KMS-11 (cell line): ENCODE data around the gene NEUROD4.

ENCODE experiments used
- H2AFZ ChIP-seq: fragments of 200-600 bp; sonication (generic); 2 replicates; pipeline ENCODE4 v1.6.1; 2016; ENCODE audit warnings: antibody characterized with exemption, mixed run types, low read depth
- H3K27ac ChIP-seq: fragments of 200-600 bp; sonication (generic); 2 replicates; pipeline ENCODE4 v1.6.1; 2016; ENCODE audit warnings: mild to moderate bottlenecking, mixed run types
- H3K27me3 ChIP-seq: fragments of 200-600 bp; sonication (generic); 2 replicates; pipeline ENCODE4 v1.6.1; 2017; ENCODE audit warnings: mild to moderate bottlenecking, low read depth, mixed run types, moderate library complexity; ENCODE audit not compliant: insufficient read depth
- H3K36me3 ChIP-seq: fragments of 200-600 bp; sonication (generic); 2 replicates; pipeline ENCODE4 v1.6.1; 2017; ENCODE audit warnings: mild to moderate bottlenecking, mixed run types; ENCODE audit not compliant: insufficient read depth
- H3K4me1 ChIP-seq: fragments of 200-600 bp; sonication (generic); 2 replicates; pipeline ENCODE4 v1.6.1; 2016; ENCODE audit warnings: mild to moderate bottlenecking, low read depth, mixed run types; ENCODE audit not compliant: poor library complexity, severe bottlenecking
- H3K4me2 ChIP-seq: fragments of 200-600 bp; sonication (generic); 2 replicates; pipeline ENCODE4 v1.7.0; 2016; ENCODE audit warnings: mild to moderate bottlenecking, mixed run types
- H3K4me3 ChIP-seq: fragments of 200-600 bp; sonication (generic); IDR thresholded peaks from 2 replicates; pipeline ENCODE4 v1.6.1; 2017; ENCODE audit warnings: low read depth, low read length, mixed read lengths; ENCODE audit not compliant: insufficient read depth
- H3K79me2 ChIP-seq: fragments of 200-600 bp; sonication (generic); 2 replicates; pipeline ENCODE4 v1.6.1; 2016; ENCODE audit warnings: low read depth, mixed run types; ENCODE audit not compliant: insufficient read depth
- H3K9ac ChIP-seq: fragments of 200-600 bp; sonication (generic); 2 replicates; pipeline ENCODE4 v1.6.1; 2016; ENCODE audit warnings: mild to moderate bottlenecking, mixed run types
- H4K20me1 ChIP-seq: fragments of 200-600 bp; sonication (generic); 2 replicates; pipeline ENCODE4 v1.6.1; 2016; ENCODE audit warnings: mild to moderate bottlenecking, mixed run types; ENCODE audit not compliant: insufficient read depth
- TF ChIP-seq, protein P1 (sequence below): fragments of 200-600 bp; sonication (generic); conservative IDR thresholded peaks from 2 replicates; pipeline ENCODE4 v1.6.1; 2017; ENCODE audit warnings: low read depth, mild to moderate bottlenecking, antibody characterized with exemption, low read length, moderate library complexity, mixed read lengths

The NEUROD4 gene

GRCh38 chr12:55043542-55043941 lies 23.8 kb downstream of the NEUROD4 start:
- TF ChIP-seq, protein P1, sequence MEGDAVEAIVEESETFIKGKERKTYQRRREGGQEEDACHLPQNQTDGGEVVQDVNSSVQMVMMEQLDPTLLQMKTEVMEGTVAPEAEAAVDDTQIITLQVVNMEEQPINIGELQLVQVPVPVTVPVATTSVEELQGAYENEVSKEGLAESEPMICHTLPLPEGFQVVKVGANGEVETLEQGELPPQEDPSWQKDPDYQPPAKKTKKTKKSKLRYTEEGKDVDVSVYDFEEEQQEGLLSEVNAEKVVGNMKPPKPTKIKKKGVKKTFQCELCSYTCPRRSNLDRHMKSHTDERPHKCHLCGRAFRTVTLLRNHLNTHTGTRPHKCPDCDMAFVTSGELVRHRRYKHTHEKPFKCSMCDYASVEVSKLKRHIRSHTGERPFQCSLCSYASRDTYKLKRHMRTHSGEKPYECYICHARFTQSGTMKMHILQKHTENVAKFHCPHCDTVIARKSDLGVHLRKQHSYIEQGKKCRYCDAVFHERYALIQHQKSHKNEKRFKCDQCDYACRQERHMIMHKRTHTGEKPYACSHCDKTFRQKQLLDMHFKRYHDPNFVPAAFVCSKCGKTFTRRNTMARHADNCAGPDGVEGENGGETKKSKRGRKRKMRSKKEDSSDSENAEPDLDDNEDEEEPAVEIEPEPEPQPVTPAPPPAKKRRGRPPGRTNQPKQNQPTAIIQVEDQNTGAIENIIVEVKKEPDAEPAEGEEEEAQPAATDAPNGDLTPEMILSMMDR: no peak
- no peaks in the 10 kb centered on the region for H3K79me2 ChIP-seq
- no peak overlapping the region for H3K4me2 ChIP-seq
- no peak overlapping the region for H3K9ac ChIP-seq
- H3K27ac ChIP-seq: no peak overlapping the region
- no peak overlapping the region for H2AFZ ChIP-seq
- no peaks in the 10 kb centered on the region for H3K36me3 ChIP-seq
- no peaks in the 10 kb centered on the region for H4K20me1 ChIP-seq
- no peak overlapping the region for H3K4me3 ChIP-seq
- H3K27me3 ChIP-seq: no peaks in the 10 kb centered on the region
- peaks cover 5% of the 10 kb centered on the region for H3K4me1 ChIP-seq

DNA sequence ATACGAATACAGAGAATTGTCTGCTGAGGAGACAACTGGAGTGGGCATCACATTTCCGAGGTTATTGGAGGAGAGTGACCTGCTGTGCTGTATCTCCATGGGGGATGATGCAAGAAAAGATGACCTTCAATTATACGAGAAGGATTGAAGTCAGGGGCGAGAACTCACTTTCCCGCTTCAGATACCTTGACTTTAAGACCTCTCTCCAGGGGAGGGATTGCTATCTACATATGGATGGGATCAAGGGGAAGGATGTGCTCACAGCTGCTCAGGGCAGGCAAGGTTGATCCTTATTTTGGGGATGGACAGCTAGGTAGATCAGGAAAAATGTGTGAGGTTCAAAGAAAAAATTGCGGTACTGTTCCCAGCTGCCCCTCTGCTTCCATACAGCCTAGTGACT lies 24.4 kb downstream of the NEUROD4 start:
- Histone ChIP-seq H3K4me2 (no peak overlapping the region), H2AFZ (no peak overlapping the region), H3K27me3 (no peaks in the 10 kb centered on the region)

DNA sequence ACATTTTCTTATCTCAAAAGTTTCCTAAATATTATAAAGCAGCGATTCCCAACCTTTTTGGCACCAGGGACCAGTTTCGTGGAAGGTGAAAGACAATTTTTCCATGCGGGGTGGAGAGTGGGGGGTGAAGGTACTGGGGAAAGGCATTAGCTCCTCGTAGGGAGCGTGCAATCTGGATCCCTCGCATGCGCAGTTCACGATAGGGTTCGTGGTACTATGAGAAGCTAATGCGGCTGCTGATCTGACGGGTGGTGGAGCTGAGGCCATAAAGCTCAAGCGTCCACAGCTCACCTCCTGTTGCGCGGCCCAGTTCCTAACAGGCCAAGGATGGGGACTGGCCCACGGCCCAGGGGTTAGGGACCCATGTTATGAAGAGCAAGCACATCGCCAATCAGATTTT lies 29.9 kb downstream of the NEUROD4 start:
- Histone ChIP-seq H3K36me3 (no peaks in the 10 kb centered on the region), H3K27ac (no peak overlapping the region), H3K4me3 (no peak overlapping the region), H2AFZ (no peak overlapping the region), H3K79me2 (no peaks in the 10 kb centered on the region), H3K4me1 (no peaks in the 10 kb centered on the region), H3K9ac (no peak overlapping the region), H4K20me1 (no peaks in the 10 kb centered on the region), H3K4me2 (no peak overlapping the region), H3K27me3 (no peaks in the 10 kb centered on the region)
- TF ChIP-seq, protein P1: no peak

More for the DNA sequence above, 24.4 kb downstream of the NEUROD4 start:
- H3K9ac ChIP-seq: no peak overlapping the region
- H3K36me3 ChIP-seq: no peaks in the 10 kb centered on the region
- H3K4me1 ChIP-seq: peaks cover 5% of the 10 kb centered on the region
- H3K4me3 ChIP-seq: no peak overlapping the region
- TF ChIP-seq, protein P1: no peak
- no peaks in the 10 kb centered on the region for H3K79me2 ChIP-seq
- H4K20me1 ChIP-seq: no peaks in the 10 kb centered on the region
- H3K27ac ChIP-seq: no peak overlapping the region

- Histone ChIP-seq H3K36me3 (no peaks in the 10 kb centered on the region), H4K20me1 (no peaks in the 10 kb centered on the region), H2AFZ (no peak overlapping the region), H3K4me1 (no peaks in the 10 kb centered on the region), H3K4me3 (no peak overlapping the region), H3K27me3 (no peaks in the 10 kb centered on the region), H3K27ac (no peak overlapping the region), H3K79me2 (no peaks in the 10 kb centered on the region), H3K9ac (no peak overlapping the region), H3K4me2 (no peak overlapping the region)
- TF ChIP-seq, protein P1: no peak
Observed at GRCh38 chr12:55051197-55051947, 31.6 kb downstream of the NEUROD4 start.
